Measurements from ENCODE around the gene MED20. TPM values are rescaled to one million over a fixed set of nuclear protein-coding genes. Genes with fewer than 3 reads are reported as not detected.

Gene MED20
- total RNA-seq, 2 donors from 2014 or later: 20.5 to 22.6 TPM

DNA sequence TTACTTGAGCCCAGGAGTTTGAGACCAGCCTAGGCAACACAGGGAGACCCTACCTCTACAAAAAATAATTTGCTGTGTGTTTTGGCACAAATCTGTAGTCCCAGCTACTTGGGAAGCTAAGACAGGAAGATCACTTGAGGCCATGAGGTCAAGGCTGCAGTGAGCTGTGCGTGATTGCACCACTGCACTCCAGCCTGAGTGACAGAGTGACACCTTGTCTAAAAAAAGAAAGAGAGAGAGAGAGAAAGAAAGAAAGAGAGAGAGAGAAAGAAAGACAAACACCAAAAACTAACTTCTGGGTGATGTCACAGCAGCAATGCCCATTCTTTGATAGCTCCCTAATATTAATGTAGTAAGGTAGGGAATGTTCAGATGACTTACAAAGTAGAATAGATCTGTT, 46.2 kb downstream of the MED20 start:
- no peak overlapping the region for H3K4me3 Mint-ChIP-seq
- no peak for ATAC-seq (replicated peaks)
- H3K27ac Mint-ChIP-seq: no peak overlapping the region
- no peaks in the 10 kb centered on the region for H3K9me3 Mint-ChIP-seq
- peaks cover 5% of the 10 kb centered on the region for H3K36me3 Mint-ChIP-seq (ENCODE audit: low read depth)
- no peaks in the 10 kb centered on the region for H3K4me1 Mint-ChIP-seq
- no peaks in the 10 kb centered on the region for H3K27me3 Mint-ChIP-seq

DNA sequence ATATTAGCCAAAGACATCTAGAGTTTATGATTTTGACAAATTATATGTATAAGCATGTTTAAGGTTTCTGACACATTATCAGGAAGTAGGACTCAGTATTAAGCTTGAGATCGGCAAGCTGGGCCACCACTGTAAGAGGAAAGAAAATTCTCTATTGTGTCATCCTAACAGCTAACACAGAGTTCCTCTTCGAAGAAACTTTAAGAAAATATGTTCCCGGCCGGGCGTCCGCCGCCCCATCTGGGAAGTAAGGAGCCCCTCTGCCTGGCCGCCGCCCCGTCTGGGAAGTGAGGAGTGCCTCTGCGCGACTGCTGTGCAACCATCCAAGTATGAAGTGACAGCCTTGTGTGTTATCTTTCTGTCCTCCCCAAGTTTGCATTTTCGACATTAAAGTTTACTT, 48.8 kb downstream of the MED20 start:
- Mint-ChIP-seq H3K27me3 (no peaks in the 10 kb centered on the region), H3K9me3 (no peaks in the 10 kb centered on the region), H3K27ac (no peak overlapping the region), H3K4me3 (no peak overlapping the region), H3K4me1 (no peaks in the 10 kb centered on the region), H3K36me3 (ENCODE audit: low read depth) (peaks cover 5% of the 10 kb centered on the region)
- ATAC-seq (replicated peaks): no peak

DNA sequence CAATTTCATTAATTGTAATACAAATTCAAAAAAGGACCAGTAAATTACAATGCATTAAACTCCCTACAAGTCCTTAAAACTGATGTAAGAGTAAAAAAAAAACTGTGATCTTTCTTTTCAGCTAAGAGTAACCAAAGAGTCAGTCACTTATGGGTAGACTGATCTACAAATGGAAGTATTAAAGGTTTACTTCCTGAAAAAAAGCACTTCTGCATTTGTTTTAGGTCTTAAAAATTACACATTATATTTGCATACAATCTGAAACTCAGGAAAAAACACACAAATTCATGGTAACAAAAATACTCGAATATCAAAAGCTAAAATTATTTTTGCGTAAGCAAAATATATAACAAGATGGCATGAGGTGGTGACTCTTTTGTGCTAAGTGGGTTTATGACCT, 49.2 kb downstream of the MED20 start:
- H3K36me3 Mint-ChIP-seq (ENCODE audit: low read depth): peaks cover 5% of the 10 kb centered on the region
- no peaks in the 10 kb centered on the region for H3K27me3 Mint-ChIP-seq
- no peak overlapping the region for H3K27ac Mint-ChIP-seq
- no peaks in the 10 kb centered on the region for H3K4me1 Mint-ChIP-seq
- H3K9me3 Mint-ChIP-seq: no peaks in the 10 kb centered on the region
- ATAC-seq (replicated peaks): no peak
- H3K4me3 Mint-ChIP-seq: no peak overlapping the region

DNA sequence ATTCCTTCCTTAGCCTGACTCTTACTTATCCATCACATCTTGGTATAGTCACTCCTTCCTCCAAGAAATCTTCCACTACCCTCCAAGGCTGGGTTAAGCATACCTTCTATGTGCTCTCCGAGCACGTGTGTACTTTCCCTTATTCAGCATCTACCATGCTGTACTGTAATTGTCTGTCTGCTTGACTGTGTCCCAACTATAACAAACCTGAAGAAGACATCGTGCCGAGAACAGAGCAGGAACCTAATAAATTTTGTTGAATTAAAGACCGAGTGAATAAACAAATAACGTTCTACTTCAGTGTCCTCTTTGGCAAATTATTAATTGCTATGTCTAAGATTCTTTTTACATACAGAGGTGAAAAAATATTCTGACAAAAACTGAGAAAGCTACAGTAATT, 61.6 kb downstream of the MED20 start:
- Mint-ChIP-seq H3K27ac (no peak overlapping the region), H3K9me3 (no peaks in the 10 kb centered on the region), H3K27me3 (no peaks in the 10 kb centered on the region), H3K4me3 (no peak overlapping the region), H3K36me3 (ENCODE audit: low read depth) (no peaks in the 10 kb centered on the region), H3K4me1 (no peaks in the 10 kb centered on the region)
- no peak for ATAC-seq (replicated peaks)

DNA sequence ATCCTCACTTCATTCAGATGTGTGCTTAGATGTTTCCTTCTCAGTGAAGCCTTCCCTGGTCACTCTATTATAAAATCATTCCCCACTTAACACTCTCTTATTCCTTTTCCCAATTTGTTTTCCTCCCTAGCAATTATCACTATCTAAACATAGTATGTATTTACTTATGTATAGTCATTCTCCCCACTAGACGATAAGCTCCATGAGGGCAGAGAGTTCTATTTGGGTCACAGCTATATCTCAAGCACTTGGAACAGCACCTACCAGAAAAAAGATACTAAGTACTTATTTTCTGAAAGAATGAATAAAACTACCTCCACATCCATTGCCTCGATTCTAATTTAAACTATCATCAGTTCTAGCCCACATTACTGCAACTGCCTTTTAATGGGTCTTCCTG, 62.2 kb downstream of the MED20 start:
- Mint-ChIP-seq H3K4me1 (no peaks in the 10 kb centered on the region), H3K27me3 (no peaks in the 10 kb centered on the region)

More for the DNA sequence above, 62.2 kb downstream of the MED20 start:
- Mint-ChIP-seq H3K36me3 (ENCODE audit: low read depth) (no peaks in the 10 kb centered on the region), H3K9me3 (no peaks in the 10 kb centered on the region), H3K27ac (no peak overlapping the region), H3K4me3 (no peak overlapping the region)
- ATAC-seq (replicated peaks): no peak

Other genes with a start within 250 kb of the MED20 start
- 10 to 100 TPM in 1 of 2 donors, 1 to 10 TPM in 1; 9.4 to 12.0 TPM for gene TFEB, start 185.5 kb downstream of the MED20 start, total RNA-seq
- not detected for gene PGC, start 173.7 kb downstream of the MED20 start, total RNA-seq
- gene FRS3, start 141.2 kb downstream of the MED20 start, total RNA-seq: 1 to 10 TPM; 2.6 to 2.9 TPM
- gene PRICKLE4, start 140.4 kb downstream of the MED20 start, total RNA-seq: not detected
- gene TOMM6, start 133.4 kb downstream of the MED20 start, total RNA-seq: 100 to 1,000 TPM; 124 to 320 TPM
- gene USP49, start 25.8 kb downstream of the MED20 start, total RNA-seq: 10 to 100 TPM in 1 of 2 donors, 1 to 10 TPM in 1; 8.0 to 12.0 TPM
- 10 to 100 TPM; 23.3 to 53.1 TPM for gene BYSL, start 360 bp upstream of the MED20 start, total RNA-seq
- 100 to 1,000 TPM; 297 to 332 TPM for gene CCND3, start 20.7 kb upstream of the MED20 start, total RNA-seq
- 10 to 100 TPM; 48.8 to 60.9 TPM for gene TAF8, start 129.4 kb upstream of the MED20 start, total RNA-seq
- under 1 TPM; 0.22 to 0.29 TPM for gene C6orf132, start 221.5 kb upstream of the MED20 start, total RNA-seq

Measured in activated T-helper 17 cell treated with anti-CD3 and anti-CD28 coated beads, Interleukin-2, amount 50 U/mL, for 72 hours (primary cell).